GM10847 (cell line): ENCODE measurements around the gene MINDY3.

Experiments
- POLR2A ChIP-seq: IDR thresholded peaks from 2 replicates; pipeline ENCODE4 v1.6.1; 2011; ENCODE audit not compliant: insufficient read length; ENCODE audit errors: extremely low read depth

MINDY3 gene

GRCh38 chr10:15739254-15739970 lies 120.9 kb downstream of the MINDY3 start:
- TF ChIP-seq POLR2A, result no peak

GRCh38 chr10:15738270-15738925 lies 121.9 kb downstream of the MINDY3 start:
- TF ChIP-seq POLR2A, result no peak

GRCh38 chr10:15737656-15738055 lies 122.7 kb downstream of the MINDY3 start:
- TF ChIP-seq POLR2A, result no peak

GRCh38 chr10:15735763-15736162 lies 124.5 kb downstream of the MINDY3 start:
- no peak for TF ChIP-seq POLR2A

- no peak for TF ChIP-seq POLR2A
These were observed 130.0 kb downstream of the MINDY3 start for GRCh38 chr10:15730341-15730740.

GRCh38 chr10:15729890-15730289 lies 130.4 kb downstream of the MINDY3 start:
- TF ChIP-seq POLR2A, result no peak
